Ecto neural progenitor cell (in vitro differentiated cells): ENCODE results near the gene NDUFA13.

Experiments
- DNase-seq: peaks from one replicate; pipeline ENCODE4 v3.0.0-alpha.2; 2018; ENCODE audit warnings: low spot score

The NDUFA13 gene

DNA sequence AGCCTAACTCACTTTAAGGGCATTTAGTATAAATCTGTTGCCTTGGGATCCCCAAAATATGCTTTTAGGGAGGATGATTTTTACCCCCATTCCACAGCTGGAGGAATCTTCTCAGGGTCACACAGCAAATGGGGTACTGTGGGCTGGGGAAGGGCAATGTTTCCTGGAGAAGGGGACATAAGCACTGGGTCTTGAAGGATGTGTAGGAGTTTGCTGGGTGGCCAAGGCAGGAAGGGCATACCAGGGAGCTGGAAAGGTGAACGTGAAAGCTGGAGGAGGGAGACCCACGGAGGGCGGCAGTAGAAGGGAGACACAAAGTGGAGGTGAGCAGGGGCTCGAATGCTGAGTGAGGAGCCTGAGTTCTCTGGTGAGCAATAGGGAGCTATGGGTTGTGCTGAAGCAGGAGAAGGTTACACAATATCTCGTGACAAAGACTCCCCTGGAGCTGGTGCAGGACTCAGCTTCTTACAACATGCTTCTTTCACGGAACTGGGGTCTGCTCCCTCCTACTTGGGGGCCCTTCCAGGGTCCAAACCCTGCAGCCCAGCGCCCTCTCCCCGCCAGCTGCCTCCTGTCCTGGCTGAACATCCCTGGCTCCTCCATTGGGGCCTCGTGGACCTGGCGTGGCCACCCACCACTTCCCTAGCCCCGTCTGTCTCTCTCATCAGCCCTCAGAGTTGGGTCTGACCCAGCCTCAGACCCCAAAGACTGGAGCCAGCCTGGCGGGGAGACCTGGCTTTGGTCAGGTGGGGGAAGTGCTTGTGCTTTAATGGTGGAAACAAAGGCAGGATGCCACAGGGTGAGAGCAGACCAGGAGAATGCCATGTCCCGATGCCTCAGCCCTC, 33.1 kb downstream of the NDUFA13 start:
- DNase-seq, result no peak

- DNase-seq, result no peak
These were observed 33.9 kb downstream of the NDUFA13 start for GRCh38 chr19:19549804-19550464.

DNA sequence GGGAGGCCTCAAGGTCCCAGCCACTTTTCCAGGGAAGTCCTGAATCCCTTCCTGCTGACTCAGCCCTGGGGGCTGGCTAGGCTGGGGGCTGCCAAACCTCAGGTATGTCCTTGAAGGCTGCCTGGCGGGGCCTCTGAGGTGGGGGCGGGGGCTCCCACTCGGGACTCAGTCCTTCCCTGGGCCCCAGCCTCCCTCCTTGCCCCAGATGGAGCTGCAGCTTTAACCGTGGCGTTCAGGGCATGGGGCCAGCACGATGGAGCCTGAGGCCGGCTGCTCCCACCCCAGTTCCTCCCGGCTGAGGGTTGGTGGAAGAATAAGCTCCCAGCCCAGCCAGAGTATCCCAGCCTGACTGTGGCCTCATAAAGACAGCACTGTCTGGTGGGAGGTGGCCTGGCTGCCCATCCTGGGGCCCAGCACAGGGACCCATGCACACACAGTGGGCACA, 34.5 kb downstream of the NDUFA13 start:
- no peak for DNase-seq

- DNase-seq, result no peak
These were observed 35.2 kb downstream of the NDUFA13 start for GRCh38 chr19:19550972-19551852.

DNA sequence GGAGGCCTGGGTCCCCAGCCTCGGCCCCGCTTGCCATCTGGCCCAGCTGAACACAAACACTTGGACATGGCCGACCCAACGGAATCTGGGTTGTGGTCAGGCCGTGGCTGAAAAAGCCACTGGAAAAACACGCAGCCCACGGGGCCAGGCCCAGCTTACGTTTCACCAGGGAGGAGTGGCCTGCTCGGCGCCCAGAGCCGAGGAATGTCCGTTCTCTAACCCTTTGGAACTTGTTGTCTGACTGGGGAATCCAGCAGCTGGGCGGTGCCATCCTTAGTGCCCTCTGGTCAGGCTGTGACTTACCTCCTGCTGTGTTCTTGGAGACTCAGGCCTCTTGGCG, 35.8 kb downstream of the NDUFA13 start:
- DNase-seq, result no peak

DNA sequence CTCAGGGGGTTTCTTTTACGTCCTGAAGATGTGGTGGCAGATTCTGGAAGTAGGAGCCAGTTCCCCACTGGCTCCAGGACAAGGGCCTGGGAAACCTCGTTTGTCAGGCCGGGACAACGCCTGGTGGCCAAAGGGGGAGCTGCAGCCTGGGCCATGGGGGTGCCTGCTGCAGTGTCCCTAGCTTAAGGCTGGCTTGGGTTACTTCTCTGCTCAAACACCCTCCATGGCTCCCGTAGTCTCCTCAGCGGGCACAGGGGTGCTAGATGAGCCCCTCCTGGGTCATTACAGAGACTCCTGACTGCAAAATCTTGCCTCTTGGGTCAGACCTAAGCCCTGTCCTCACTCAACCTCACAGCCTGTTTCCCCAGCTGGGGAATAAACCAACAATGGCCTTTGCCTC, 36.8 kb downstream of the NDUFA13 start:
- DNase-seq, result peak; percentile 75

- no peak for DNase-seq
These were observed 37.6 kb downstream of the NDUFA13 start for GRCh38 chr19:19553670-19554069.

DNA sequence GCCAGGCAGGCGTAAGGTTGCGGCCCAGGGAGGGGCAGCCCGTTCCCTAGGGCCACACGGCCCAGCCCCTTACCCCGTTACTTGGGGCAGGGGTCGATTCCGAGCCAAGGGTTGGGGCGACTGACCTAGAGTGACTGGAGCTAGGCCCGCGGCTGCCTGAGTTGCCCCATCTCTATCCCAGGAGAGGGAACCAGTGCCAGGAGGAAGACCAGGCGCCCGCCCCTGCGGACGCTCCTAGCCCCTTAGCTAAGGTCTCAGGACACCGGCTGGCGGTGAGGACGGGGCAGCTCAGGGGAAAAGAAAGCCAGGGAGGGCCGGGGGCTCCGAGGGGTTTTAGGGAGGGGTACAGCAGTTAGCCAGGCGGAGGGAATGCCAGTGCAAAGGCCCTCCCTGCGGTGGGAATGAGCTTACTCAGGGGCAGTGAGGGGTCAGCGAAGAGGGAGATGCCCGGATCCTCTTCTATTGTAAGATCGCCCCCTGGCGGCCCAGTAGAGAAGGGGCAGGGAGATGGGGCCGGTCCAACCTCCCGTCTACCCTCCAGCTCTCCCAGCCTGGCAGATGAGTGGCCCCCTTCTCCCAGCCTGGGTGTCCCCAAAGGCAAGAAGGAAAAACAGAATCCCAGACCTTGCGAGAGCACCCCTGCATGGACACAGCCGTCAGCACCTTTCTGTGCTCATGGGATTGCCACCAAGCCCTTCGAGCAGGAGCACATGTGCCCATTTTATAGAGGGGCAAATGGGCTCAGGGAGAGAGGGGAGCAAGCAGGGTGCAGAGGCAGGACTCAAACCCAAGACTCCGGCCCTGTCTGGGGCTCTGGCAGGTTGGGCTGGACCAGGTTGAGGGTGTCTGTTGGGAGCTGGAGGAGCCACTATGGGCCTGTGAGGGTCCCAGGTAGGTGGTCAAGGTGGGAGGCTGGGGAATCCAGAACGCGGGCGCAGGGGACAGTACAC, 38.3 kb downstream of the NDUFA13 start:
- peak; percentile 83 for DNase-seq

DNA sequence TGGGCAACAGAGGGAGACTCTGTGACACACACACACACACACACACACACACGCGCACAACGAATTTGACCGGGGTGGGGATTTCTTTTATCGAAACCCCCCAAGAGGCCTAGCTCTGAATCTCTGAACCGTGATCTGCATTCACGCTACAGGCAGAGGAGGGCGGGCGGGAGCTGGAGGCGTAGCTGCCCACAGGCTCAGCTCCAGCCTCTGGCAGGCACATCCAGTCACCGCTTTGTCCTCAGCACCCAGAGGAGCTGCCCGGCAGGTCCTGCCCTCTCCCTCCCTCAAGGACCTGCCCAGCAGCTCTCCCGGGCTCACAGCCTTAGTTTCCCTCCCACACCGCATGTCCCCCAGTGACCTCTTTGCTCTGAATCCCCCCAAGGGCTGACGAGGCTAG, 42.0 kb downstream of the NDUFA13 start:
- DNase-seq, result no peak

GRCh38 chr19:19558636-19559035, 42.6 kb downstream of the NDUFA13 start:
- no peak for DNase-seq

- DNase-seq, result no peak
These were observed 43.9 kb downstream of the NDUFA13 start for GRCh38 chr19:19559931-19560330.

- DNase-seq, result no peak
These were observed 46.1 kb downstream of the NDUFA13 start for GRCh38 chr19:19561946-19562664.

DNA sequence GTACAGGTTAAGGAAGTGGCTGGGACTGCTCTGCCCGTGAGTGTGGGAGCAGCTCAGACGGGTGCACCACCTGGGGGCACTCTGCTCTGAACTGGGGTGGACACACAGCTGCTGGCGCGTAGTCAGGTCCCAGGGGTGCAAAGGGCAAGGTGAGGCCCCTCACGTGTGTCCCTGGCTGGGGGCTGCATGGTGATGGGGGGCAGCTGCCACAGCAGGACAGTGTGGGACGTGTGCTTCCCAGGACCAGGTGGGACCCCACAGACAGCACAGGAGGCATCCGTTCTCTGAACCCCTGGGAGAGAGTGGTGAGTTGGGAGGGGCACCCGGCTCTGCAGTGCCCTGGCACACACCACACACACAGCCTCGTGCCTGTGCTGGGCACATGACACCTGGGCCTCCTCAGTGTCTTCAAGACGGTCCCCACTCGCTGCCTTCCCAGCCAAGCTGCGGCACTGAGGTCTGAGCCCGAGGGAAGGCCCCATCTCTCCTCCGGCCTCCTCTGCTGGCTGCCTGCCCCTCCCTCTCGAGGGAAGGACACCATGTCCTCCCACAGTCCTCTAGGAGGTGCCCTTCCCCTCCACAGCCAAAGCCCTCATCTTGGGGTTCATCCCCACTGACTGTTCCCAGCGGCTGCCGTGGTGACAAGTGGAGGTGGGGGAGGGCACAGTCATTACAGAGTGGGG, 46.8 kb downstream of the NDUFA13 start:
- no peak for DNase-seq

GRCh38 chr19:19563348-19563848, 47.4 kb downstream of the NDUFA13 start:
- no peak for DNase-seq

GRCh38 chr19:19566306-19566705, 50.3 kb downstream of the NDUFA13 start:
- no peak for DNase-seq

GRCh38 chr19:19567391-19567790, 51.4 kb downstream of the NDUFA13 start:
- DNase-seq, result no peak

DNA sequence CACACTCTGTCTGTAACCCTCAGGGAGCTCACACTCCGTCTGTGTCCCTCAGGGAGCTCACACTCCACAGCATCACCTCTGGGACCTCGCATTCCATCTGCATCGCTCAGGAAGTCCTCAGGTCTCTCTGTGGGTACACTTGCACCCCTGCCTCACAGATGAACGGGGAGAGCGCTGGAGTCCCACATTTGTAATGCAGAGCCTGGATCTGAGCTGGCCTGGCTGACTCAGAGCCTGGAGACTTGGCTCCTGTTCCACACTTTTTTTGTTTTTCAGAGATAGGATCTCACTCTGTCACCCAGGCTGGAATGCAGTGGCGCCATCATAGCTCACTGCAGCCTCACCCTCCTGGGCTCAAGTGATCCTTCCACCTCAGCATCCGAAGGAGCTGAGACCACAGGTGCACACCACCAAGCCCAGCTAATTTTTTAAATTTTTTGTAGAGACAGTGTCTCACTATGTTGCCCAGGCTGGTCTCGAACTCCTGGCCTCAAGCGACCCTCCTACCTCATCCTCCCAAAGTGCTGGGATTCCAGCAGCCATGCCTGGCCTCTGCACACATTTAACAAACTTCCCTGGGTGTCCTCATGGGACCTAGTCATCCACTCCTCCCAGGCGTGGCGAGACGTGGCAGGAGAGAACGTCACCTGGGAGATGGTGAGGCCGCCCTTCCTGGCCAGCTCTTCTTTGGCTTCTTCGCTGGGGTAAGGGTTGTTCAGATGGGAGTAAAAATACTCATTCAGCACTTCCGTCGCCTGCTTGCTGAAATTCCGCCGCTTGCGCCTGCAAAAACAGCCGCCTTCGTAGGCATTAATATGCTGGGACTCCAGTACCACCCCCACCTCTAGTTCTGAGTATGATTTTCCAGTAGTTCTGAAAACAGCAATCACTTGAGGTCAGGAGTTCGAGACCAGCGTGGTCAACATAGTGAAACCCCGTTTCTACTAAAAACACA, 53.1 kb downstream of the NDUFA13 start:
- DNase-seq, result no peak

GRCh38 chr19:19570571-19570970, 54.5 kb downstream of the NDUFA13 start:
- no peak for DNase-seq
